Stimulated activated CD4-positive, alpha-beta T cell treated with anti-CD3 and anti-CD28 coated beads, Interleukin-15, amount 100 ng/mL, for 24 hours (primary cell): ENCODE measurements around the gene SCML1.

ENCODE experiments used
- DNase-seq: peaks from one replicate; pipeline ENCODE4 v3.0.0-alpha.2; 2020

The SCML1 gene

GRCh38 chrX:17801431-17801830 is 64.1 kb downstream of the SCML1 start:
- DNase-seq = no peak

GRCh38 chrX:17802756-17803155 is 65.5 kb downstream of the SCML1 start:
- DNase-seq = no peak

GRCh38 chrX:17803449-17803848 is 66.2 kb downstream of the SCML1 start:
- no peak for DNase-seq
